Activated naive CD8-positive, alpha-beta T cell treated with anti-CD3 and anti-CD28 coated beads, Interleukin-2, amount 50 U/mL, for 24 hours (primary cell): Measurements from ENCODE around the gene TBX19.

Source experiments
- ATAC-seq: fragments of 150-1000 bp; cut with Tn5 transposase; one replicate; pipeline ENCODE4 v1.10.0; 2021
- DNase-seq: peaks from one replicate; pipeline ENCODE4 v3.0.0; 2021
- H3K27ac Mint-ChIP-seq: one replicate; pipeline ENCODE4 v1.8.0; 2021; ENCODE audit warnings: mild to moderate bottlenecking, mixed read lengths
- H3K27me3 Mint-ChIP-seq: one replicate; pipeline ENCODE4 v1.8.0; 2021; ENCODE audit warnings: mixed read lengths
- H3K36me3 Mint-ChIP-seq: one replicate; pipeline ENCODE4 v1.8.0; 2021; ENCODE audit warnings: low read depth, mixed read lengths
- H3K4me1 Mint-ChIP-seq: one replicate; pipeline ENCODE4 v1.8.0; 2021; ENCODE audit warnings: mixed read lengths
- H3K4me3 Mint-ChIP-seq: one replicate; pipeline ENCODE4 v1.8.0; 2021; ENCODE audit warnings: mild to moderate bottlenecking, moderate library complexity, mixed read lengths
- H3K9me3 Mint-ChIP-seq: one replicate; pipeline ENCODE4 v1.8.0; 2021; ENCODE audit warnings: mixed read lengths

The TBX19 gene

GRCh38 chr1:168280296-168280927 is at the start of gene TBX19:
Gene TBX19, plus strand, starts transcription at chr1:168280877. Its CDS starts 214 bp downstream, at chr1:168281091.
- Mint-ChIP-seq H3K9me3 (peaks cover 9% of the 10 kb centered on the region), H3K27me3 (no peaks in the 10 kb centered on the region), H3K36me3 (peaks cover 8% of the 10 kb centered on the region), H3K4me1 (no peaks in the 10 kb centered on the region), H3K27ac (no peak within 1 kb of the TSS), H3K4me3 (no peak within 1 kb of the TSS)
- no peak for ATAC-seq
- no peak for DNase-seq

GRCh38 chr1:168234846-168235547 is 45.7 kb upstream of the TBX19 start:
- Mint-ChIP-seq H3K27me3 (no peaks in the 10 kb centered on the region), H3K4me3 (peak overlapping the region; percentile 5), H3K27ac (peak overlapping the region; percentile 81), H3K4me1 (peaks cover 57% of the 10 kb centered on the region), H3K36me3 (peaks cover 71% of the 10 kb centered on the region), H3K9me3 (no peaks in the 10 kb centered on the region)
- peak; percentile 30 for DNase-seq
- ATAC-seq, result peak; percentile 66

GRCh38 chr1:168235548-168235885 is 45.2 kb upstream of the TBX19 start:
- Mint-ChIP-seq H3K36me3 (peaks cover 74% of the 10 kb centered on the region), H3K27me3 (no peaks in the 10 kb centered on the region), H3K4me3 (no peak overlapping the region), H3K27ac (peak overlapping the region; percentile 88), H3K4me1 (peaks cover 54% of the 10 kb centered on the region), H3K9me3 (no peaks in the 10 kb centered on the region)
- DNase-seq (no peak), ATAC-seq (no peak)

GRCh38 chr1:168235937-168236336 is 44.7 kb upstream of the TBX19 start:
- Mint-ChIP-seq H3K27me3 (no peaks in the 10 kb centered on the region), H3K4me3 (peak overlapping the region; percentile 25), H3K9me3 (no peaks in the 10 kb centered on the region), H3K27ac (peak overlapping the region; percentile 88), H3K4me1 (peaks cover 50% of the 10 kb centered on the region), H3K36me3 (peaks cover 77% of the 10 kb centered on the region)
- DNase-seq, result no peak
- ATAC-seq, result no peak

GRCh38 chr1:168236836-168237611 is 43.7 kb upstream of the TBX19 start:
- peaks cover 81% of the 10 kb centered on the region for H3K36me3 Mint-ChIP-seq
- ATAC-seq (peak; percentile 80), DNase-seq (peak; percentile 13)
- no peaks in the 10 kb centered on the region for H3K9me3 Mint-ChIP-seq
- peak overlapping the region; percentile 88 for H3K27ac Mint-ChIP-seq
- H3K4me1 Mint-ChIP-seq, result peaks cover 50% of the 10 kb centered on the region
- no peaks in the 10 kb centered on the region for H3K27me3 Mint-ChIP-seq
- H3K4me3 Mint-ChIP-seq, result peak overlapping the region; percentile 61

GRCh38 chr1:168243198-168243597 is 37.5 kb upstream of the TBX19 start:
- ATAC-seq (no peak), DNase-seq (no peak)
- Mint-ChIP-seq H3K27me3 (no peaks in the 10 kb centered on the region), H3K4me3 (no peak overlapping the region), H3K36me3 (peaks cover 81% of the 10 kb centered on the region), H3K9me3 (no peaks in the 10 kb centered on the region), H3K4me1 (peaks cover 32% of the 10 kb centered on the region), H3K27ac (peak overlapping the region; percentile 14)

- Mint-ChIP-seq H3K4me1 (peaks cover 33% of the 10 kb centered on the region), H3K4me3 (no peak overlapping the region), H3K27me3 (no peaks in the 10 kb centered on the region), H3K27ac (no peak overlapping the region), H3K9me3 (no peaks in the 10 kb centered on the region), H3K36me3 (peaks cover 82% of the 10 kb centered on the region)
- peak; percentile 52 for ATAC-seq
- DNase-seq, result no peak
Observed at GRCh38 chr1:168243636-168244212, 37.0 kb upstream of the TBX19 start.

- H3K4me1 Mint-ChIP-seq, result peaks cover 33% of the 10 kb centered on the region
- no peak for ATAC-seq
- no peak overlapping the region for H3K27ac Mint-ChIP-seq
- no peaks in the 10 kb centered on the region for H3K27me3 Mint-ChIP-seq
- DNase-seq, result no peak
- H3K4me3 Mint-ChIP-seq, result no peak overlapping the region
- peaks cover 78% of the 10 kb centered on the region for H3K36me3 Mint-ChIP-seq
- H3K9me3 Mint-ChIP-seq, result no peaks in the 10 kb centered on the region
Observed at GRCh38 chr1:168245042-168245441, 35.6 kb upstream of the TBX19 start.

GRCh38 chr1:168246506-168246905 is 34.2 kb upstream of the TBX19 start:
- H3K4me3 Mint-ChIP-seq, result no peak overlapping the region
- no peak overlapping the region for H3K27ac Mint-ChIP-seq
- H3K27me3 Mint-ChIP-seq, result no peaks in the 10 kb centered on the region
- ATAC-seq, result no peak
- H3K36me3 Mint-ChIP-seq, result peaks cover 75% of the 10 kb centered on the region
- H3K4me1 Mint-ChIP-seq, result peaks cover 32% of the 10 kb centered on the region
- no peak for DNase-seq
- no peaks in the 10 kb centered on the region for H3K9me3 Mint-ChIP-seq

GRCh38 chr1:168252204-168252733 is 28.4 kb upstream of the TBX19 start:
- Mint-ChIP-seq H3K36me3 (peaks cover 65% of the 10 kb centered on the region), H3K27ac (no peak overlapping the region), H3K9me3 (peaks cover 15% of the 10 kb centered on the region), H3K27me3 (no peaks in the 10 kb centered on the region), H3K4me1 (peaks cover 8% of the 10 kb centered on the region), H3K4me3 (no peak overlapping the region)
- no peak for DNase-seq
- no peak for ATAC-seq

GRCh38 chr1:168256164-168256563 is 24.5 kb upstream of the TBX19 start:
- Mint-ChIP-seq H3K27me3 (no peaks in the 10 kb centered on the region), H3K4me1 (peaks cover 2% of the 10 kb centered on the region), H3K27ac (no peak overlapping the region), H3K36me3 (peaks cover 47% of the 10 kb centered on the region), H3K9me3 (peaks cover 15% of the 10 kb centered on the region), H3K4me3 (no peak overlapping the region)
- ATAC-seq, result no peak
- DNase-seq, result no peak

- Mint-ChIP-seq H3K9me3 (peaks cover 15% of the 10 kb centered on the region), H3K4me3 (no peak overlapping the region), H3K27ac (no peak overlapping the region), H3K4me1 (peaks cover 5% of the 10 kb centered on the region), H3K27me3 (no peaks in the 10 kb centered on the region), H3K36me3 (peaks cover 49% of the 10 kb centered on the region)
- ATAC-seq, result no peak
- no peak for DNase-seq
Observed at GRCh38 chr1:168257397-168257796, 23.3 kb upstream of the TBX19 start.

GRCh38 chr1:168259567-168259966 is 21.1 kb upstream of the TBX19 start:
- Mint-ChIP-seq H3K36me3 (peaks cover 51% of the 10 kb centered on the region), H3K9me3 (peaks cover 11% of the 10 kb centered on the region), H3K27ac (no peak overlapping the region), H3K4me3 (no peak overlapping the region), H3K27me3 (no peaks in the 10 kb centered on the region), H3K4me1 (peaks cover 5% of the 10 kb centered on the region)
- no peak for ATAC-seq
- DNase-seq, result no peak

GRCh38 chr1:168260393-168260792 is 20.3 kb upstream of the TBX19 start:
- H3K4me3 Mint-ChIP-seq, result no peak overlapping the region
- no peak overlapping the region for H3K27ac Mint-ChIP-seq
- peaks cover 44% of the 10 kb centered on the region for H3K36me3 Mint-ChIP-seq
- H3K4me1 Mint-ChIP-seq, result peaks cover 5% of the 10 kb centered on the region
- peaks cover 9% of the 10 kb centered on the region for H3K9me3 Mint-ChIP-seq
- H3K27me3 Mint-ChIP-seq, result no peaks in the 10 kb centered on the region
- ATAC-seq (no peak), DNase-seq (no peak)
